Activated CD8-positive, alpha-beta memory T cell treated with anti-CD3 and anti-CD28 coated beads for 36 hours (primary cell): ENCODE data around the gene BCKDHA. TPM values are rescaled to one million over a fixed set of nuclear protein-coding genes. Genes with fewer than 3 reads are reported as not detected.

ENCODE experiments used
- CTCF ChIA-PET: fragments of 350-600 bp; sonication (Branson Sonifier 250); formaldehyde crosslinking; loops from one replicate; lab custom pipeline; 2021; ENCODE audit warnings: antibody characterized with exemption; lab: Charles Lee
- POLR2A ChIA-PET: fragments of 350-600 bp; sonication (Branson Sonifier 250); formaldehyde crosslinking; loops from one replicate; lab custom pipeline; 2021; ENCODE audit warnings: antibody characterized with exemption; lab: Charles Lee
- total RNA-seq, 2 experiments: library from RNA; stranded (reverse); gene quantifications; one replicate each; pipeline ENCODE4 v1.2.3, GENCODE V29; 2021

The BCKDHA gene
- 10 to 100 TPM; 21.5 to 24.8 TPM for total RNA-seq

- ChIA-PET POLR2A (no interaction called here), CTCF (interaction anchor here (0.7 kb wide), 1 partner anchor 30 kb away, joined by 3 read pairs; no protein-coding TSS in a partner anchor)
These were observed at the start of gene BCKDHA, which contains the start of gene EXOSC5 for GRCh38 chr19:41397086-41398049. Gene BCKDHA (plus strand): TSS chr19:41397818. CDS start chr19:41397828, 10 bp downstream. Gene EXOSC5 (minus strand): TSS chr19:41397359. CDS start chr19:41397328, 31 bp downstream.

GRCh38 chr19:41350735-41351338, 46.8 kb upstream of the BCKDHA start:
- ChIA-PET POLR2A (interaction anchor here (0.6 to 3.2 kb wide), 11 partner anchors 12 to 198 kb away, joined by 3 to 31 read pairs (median 6); partner anchors contain the start of genes B9D2, CCDC97 and HNRNPUL1), CTCF (interaction anchor here (0.6 to 3.0 kb wide), 8 partner anchors 10 to 98 kb away, joined by 3 to 22 read pairs (median 10); partner anchors contain the start of genes B9D2 and HNRNPUL1)

- POLR2A ChIA-PET, result interaction anchor here (0.5 to 3.2 kb wide), 14 partner anchors 12 to 1920 kb away, joined by 3 to 31 read pairs (median 6); partner anchors contain the start of genes B9D2, CCDC97 and HNRNPUL1
- CTCF ChIA-PET, result interaction anchor here (0.7 to 3.0 kb wide), 8 partner anchors 11 to 97 kb away, joined by 3 to 22 read pairs (median 10); partner anchors contain the start of genes B9D2 and HNRNPUL1
These were observed 46.0 kb upstream of the BCKDHA start for GRCh38 chr19:41351339-41352245.

GRCh38 chr19:41352279-41352608, 45.4 kb upstream of the BCKDHA start:
- POLR2A ChIA-PET, result interaction anchor here (0.6 to 3.2 kb wide), 9 partner anchors 11 to 931 kb away, joined by 3 to 31 read pairs (median 7); partner anchors contain the start of genes B9D2 and HNRNPUL1
- CTCF ChIA-PET, result interaction anchor here (0.8 to 3.0 kb wide), 6 partner anchors 11 to 89 kb away, joined by 3 to 22 read pairs (median 16); partner anchors contain the start of genes B9D2 and HNRNPUL1

- CTCF ChIA-PET, result interaction anchor here (0.8 to 3.0 kb wide), 6 partner anchors 11 to 89 kb away, joined by 3 to 22 read pairs (median 16); partner anchors contain the start of genes B9D2 and HNRNPUL1
These were observed 44.8 kb upstream of the BCKDHA start for GRCh38 chr19:41352609-41353465.

GRCh38 chr19:41353466-41354342, 43.9 kb upstream of the BCKDHA start, which contains the start of gene TGFB1:
Gene TGFB1 (minus strand): TSS chr19:41353922. CDS start chr19:41353044, 878 bp downstream.
- POLR2A ChIA-PET, result interaction anchor here (0.5 to 3.2 kb wide), 4 partner anchors 10 to 234 kb away, joined by 3 to 31 read pairs (median 24); partner anchors contain the start of genes B9D2 and HNRNPUL1
- CTCF ChIA-PET, result interaction anchor here (1.2 to 3.0 kb wide), 4 partner anchors 10 to 90 kb away, joined by 4 to 22 read pairs (median 18); partner anchors contain the start of genes B9D2 and HNRNPUL1

More at GRCh38 chr19:41352609-41353465, 44.8 kb upstream of the BCKDHA start:
- POLR2A ChIA-PET, result interaction anchor here (0.5 to 3.2 kb wide), 9 partner anchors 11 to 932 kb away, joined by 3 to 31 read pairs (median 6); partner anchors contain the start of genes B9D2 and HNRNPUL1

GRCh38 chr19:41354343-41354953, 43.2 kb upstream of the BCKDHA start:
- POLR2A ChIA-PET, result no interaction called here
- CTCF ChIA-PET, result interaction anchor here (0.8 to 1.4 kb wide), 4 partner anchors 9 to 150 kb away, joined by 3 to 4 read pairs (median 4); partner anchors contain the start of gene B9D2

GRCh38 chr19:41355035-41355434, 42.6 kb upstream of the BCKDHA start:
- ChIA-PET POLR2A (interaction anchor here (0.7 kb wide), 1 partner anchor 9 kb away, joined by 4 read pairs; the partner anchor contains the start of gene B9D2), CTCF (interaction anchor here (0.8 to 1.4 kb wide), 5 partner anchors 9 to 151 kb away, joined by 3 to 4 read pairs (median 3); partner anchors contain the start of gene B9D2)

- CTCF ChIA-PET, result interaction anchor here (1.4 kb wide), 2 partner anchors 8 to 9 kb away, joined by 3 to 4 read pairs; partner anchors contain the start of gene B9D2
- POLR2A ChIA-PET, result no interaction called here
These were observed 41.8 kb upstream of the BCKDHA start for GRCh38 chr19:41355802-41356201.

GRCh38 chr19:41356984-41357739, 40.5 kb upstream of the BCKDHA start:
- POLR2A ChIA-PET, result interaction anchor here (0.5 kb wide), 1 partner anchor 28 kb away, joined by 3 read pairs; no protein-coding TSS in a partner anchor
- CTCF ChIA-PET, result interaction anchor here (0.7 kb wide), 1 partner anchor 990 kb away, joined by 3 read pairs; no protein-coding TSS in a partner anchor

GRCh38 chr19:41357746-41358145, 39.9 kb upstream of the BCKDHA start:
- ChIA-PET POLR2A (no interaction called here), CTCF (no interaction called here)

GRCh38 chr19:41359741-41360140, 37.9 kb upstream of the BCKDHA start:
- ChIA-PET CTCF (no interaction called here), POLR2A (interaction anchor here (0.7 kb wide), 1 partner anchor 25 kb away, joined by 9 read pairs; no protein-coding TSS in a partner anchor)

- CTCF ChIA-PET, result interaction anchor here (0.7 to 4.0 kb wide), 3 partner anchors 10 to 919 kb away, joined by 3 to 20 read pairs (median 4); no protein-coding TSS in a partner anchor
- POLR2A ChIA-PET, result interaction anchor here (0.6 to 2.4 kb wide), 2 partner anchors 10 to 47 kb away, joined by 13 to 31 read pairs; partner anchors contain the start of gene TGFB1
These were observed 35.3 kb upstream of the BCKDHA start for GRCh38 chr19:41362143-41362847.
